A549 (cell line): ENCODE data around the gene MT1F. TPM values are rescaled to one million over a fixed set of nuclear protein-coding genes. Genes with fewer than 3 reads are reported as not detected.

Source experiments
- ATAC-seq, 2 experiments: fragments of 200-7000 bp in 1 of 2; fragments of >200 bp in 1 of 2; cut with Nextera tagmentation in 1 of 2; cut with Tn5 transposase in 1 of 2; 3 replicates each; pipeline versions ENCODE4 v1.8.0 to v1.9.1; 2018 to 2020; ENCODE audit warnings: mild to moderate bottlenecking in 1 of 2, moderate library complexity in 1 of 2
- CTCF ChIA-PET: fragments of 300-600 bp; sonication (Branson Sonifier 250); formaldehyde crosslinking; extraction: SDS; loops from one replicate; lab custom pipeline; 2021; ENCODE audit warnings: antibody characterized with exemption, inconsistent platforms; lab: Yijun Ruan, JAX
- POLR2A ChIA-PET: fragments of 350-600 bp; formaldehyde crosslinking; extraction: SDS; loops from one replicate; lab custom pipeline; 2021; ENCODE audit warnings: antibody characterized with exemption, inconsistent platforms; lab: Yijun Ruan, JAX
- DNase-seq, 2 experiments: peaks; one replicate each; pipeline versions ENCODE4 v3.0.0 to v3.0.0-alpha.2; 2011 to 2016; ENCODE audit warnings: low read depth in 1 of 2, low spot score in 1 of 2
- FAIRE-seq: peaks from 2 replicates; lab custom pipeline; 2011; peaks lifted over from hg19 to GRCh38; lab: Jason Lieb, UNC
- H3K27ac ChIP-seq, 2 experiments: fragments of >200 bp; sonication (Bioruptor Twin); formaldehyde crosslinking; 3 replicates each; pipeline ENCODE4 v1.5.1; 2016 to 2017
- H3K4me1 ChIP-seq: fragments of >200 bp; sonication (Bioruptor Twin); formaldehyde crosslinking; 3 replicates; pipeline ENCODE4 v1.6.1; 2016
- H3K4me2 ChIP-seq: fragments of >200 bp; sonication (Bioruptor Twin); formaldehyde crosslinking; 3 replicates; pipeline ENCODE4 v1.6.1; 2016
- H3K4me3 ChIP-seq: fragments of >200 bp; sonication (Bioruptor Twin); formaldehyde crosslinking; 3 replicates; pipeline ENCODE4 v1.5.1; 2016
- H3K9me3 ChIP-seq: fragments of >200 bp; sonication (Bioruptor Twin); formaldehyde crosslinking; 3 replicates; pipeline ENCODE4 v1.6.1; 2016
- BHLHE40 ChIP-seq: IDR thresholded peaks from 2 replicates; pipeline ENCODE4 v1.6.1; 2012; ENCODE audit warnings: low read depth, low read length, inconsistent platforms
- CBX8 ChIP-seq: fragments of 200-600 bp; sonication (generic); IDR thresholded peaks from 2 replicates; pipeline ENCODE4 v1.6.1; 2016
- CEBPB ChIP-seq, 2 experiments: fragments of >200 bp in 1 of 2; sonication (Bioruptor Twin) in 1 of 2; formaldehyde crosslinking in 1 of 2; IDR thresholded peaks; 2 replicates each; pipeline ENCODE4 v1.6.1; 2012 to 2016
- CHD2 ChIP-seq: fragments of 150-350 bp; IDR thresholded peaks from 2 replicates; pipeline ENCODE4 v1.6.1; 2014; ENCODE audit warnings: low read length; ENCODE audit not compliant: partially characterized antibody
- E2F6 ChIP-seq: IDR thresholded peaks from 2 replicates; pipeline ENCODE4 v1.6.1; 2012; ENCODE audit warnings: low read depth, borderline replicate concordance
- EHF ChIP-seq: fragments of 250-450 bp; sonication (Bioruptor Pico); IDR thresholded peaks from 2 replicates; pipeline ENCODE4 v1.5.0; 2020; ENCODE audit warnings: mild to moderate bottlenecking
- EHMT2 ChIP-seq: fragments of 200-600 bp; sonication (generic); IDR thresholded peaks from 2 replicates; pipeline ENCODE4 v1.6.1; 2016; ENCODE audit warnings: antibody characterized with exemption, low read depth, mild to moderate bottlenecking, moderate library complexity
- EP300 ChIP-seq, 2 experiments: fragments of >200 bp; sonication (Bioruptor Twin); formaldehyde crosslinking; IDR thresholded peaks; 2 replicates in 1 of 2; 3 replicates in 1 of 2; pipeline ENCODE4 v1.6.1; 2016 to 2017
- ESRRA ChIP-seq: fragments of 150-350 bp; IDR thresholded peaks from 2 replicates; pipeline ENCODE4 v1.6.1; 2014; ENCODE audit warnings: mild to moderate bottlenecking, low read length, borderline replicate concordance
- FOXS1 ChIP-seq: fragments of 250-450 bp; sonication (Bioruptor Pico); IDR thresholded peaks from 2 replicates; pipeline ENCODE4 v1.5.0; 2020; ENCODE audit warnings: mild to moderate bottlenecking, moderate library complexity
- HOXA7 ChIP-seq: fragments of 250-450 bp; sonication (Bioruptor Pico); IDR thresholded peaks from 2 replicates; pipeline ENCODE4 v1.5.0; 2020; ENCODE audit warnings: mild to moderate bottlenecking, moderate library complexity
- HOXB13 ChIP-seq: fragments of 250-450 bp; sonication (Bioruptor Pico); IDR thresholded peaks from 2 replicates; pipeline ENCODE4 v1.5.0; 2020; ENCODE audit warnings: low read depth, mild to moderate bottlenecking, moderate library complexity
- HOXB5 ChIP-seq: fragments of 250-450 bp; sonication (Bioruptor Pico); IDR thresholded peaks from 2 replicates; pipeline ENCODE4 v1.5.0; 2020; ENCODE audit warnings: mild to moderate bottlenecking, moderate library complexity
- JUN ChIP-seq, 2 experiments: fragments of >200 bp; sonication (Bioruptor Twin); formaldehyde crosslinking; IDR thresholded peaks; 2 replicates in 1 of 2; 3 replicates in 1 of 2; pipeline ENCODE4 v1.6.1; 2016 to 2017
- JUNB ChIP-seq: fragments of >200 bp; sonication (Bioruptor Twin); formaldehyde crosslinking; IDR thresholded peaks from 2 replicates; pipeline ENCODE4 v1.6.1; 2016
- KDM1A ChIP-seq: fragments of 200-600 bp; sonication (generic); IDR thresholded peaks from 2 replicates; pipeline ENCODE4 v1.6.1; 2016; ENCODE audit warnings: low read depth, mild to moderate bottlenecking
- MAZ ChIP-seq: fragments of 150-350 bp; IDR thresholded peaks from 2 replicates; pipeline ENCODE4 v1.6.1; 2014; ENCODE audit warnings: antibody characterized with exemption, low read depth, low read length, borderline replicate concordance
- NPAS2 ChIP-seq: fragments of 250-450 bp; sonication (Bioruptor Pico); IDR thresholded peaks from 2 replicates; pipeline ENCODE4 v1.8.0; 2022; ENCODE audit warnings: mild to moderate bottlenecking, moderate library complexity, borderline replicate concordance
- PBX3 ChIP-seq: IDR thresholded peaks from 2 replicates; pipeline ENCODE4 v1.6.1; 2012
- PHF8 ChIP-seq: fragments of 200-600 bp; sonication (generic); IDR thresholded peaks from 2 replicates; pipeline ENCODE4 v1.6.1; 2016; ENCODE audit warnings: low read depth, mild to moderate bottlenecking, antibody characterized with exemption, moderate library complexity, borderline replicate concordance
- POLR2A ChIP-seq: IDR thresholded peaks from 2 replicates; pipeline ENCODE4 v1.6.1; 2012; ENCODE audit warnings: mild to moderate bottlenecking, low read length
- RAD21 ChIP-seq, 2 experiments: fragments of >200 bp in 1 of 2; sonication (Bioruptor Twin) in 1 of 2; formaldehyde crosslinking in 1 of 2; IDR thresholded peaks in 1 of 2; conservative IDR thresholded peaks in 1 of 2; 2 replicates in 1 of 2; 3 replicates in 1 of 2; pipeline ENCODE4 v1.6.1; 2012 to 2018; ENCODE audit warnings: inconsistent platforms in 1 of 2
- RCOR1 ChIP-seq: fragments of 150-350 bp; IDR thresholded peaks from 2 replicates; pipeline ENCODE4 v1.6.1; 2014; ENCODE audit warnings: antibody characterized with exemption, low read length, low read depth
- SMC3 ChIP-seq: fragments of >200 bp; sonication (Bioruptor Twin); formaldehyde crosslinking; IDR thresholded peaks from 3 replicates; pipeline ENCODE4 v1.6.1; 2018; ENCODE audit warnings: inconsistent platforms
- TP53 ChIP-seq: fragments of 250-450 bp; sonication (Bioruptor Pico); IDR thresholded peaks from 2 replicates; pipeline ENCODE4 v1.5.0; 2021; ENCODE audit warnings: mild to moderate bottlenecking, moderate library complexity
- ZC3H11A ChIP-seq: fragments of 450-650 bp; IDR thresholded peaks from 2 replicates; pipeline ENCODE4 v1.6.1; 2014; ENCODE audit warnings: antibody characterized with exemption, mild to moderate bottlenecking
- ZFP36 ChIP-seq: fragments of 450-650 bp; IDR thresholded peaks from 2 replicates; pipeline ENCODE4 v1.6.1; 2014; ENCODE audit warnings: borderline replicate concordance; ENCODE audit not compliant: partially characterized antibody
- ZNF302 ChIP-seq: fragments of 250-450 bp; sonication (Bioruptor Pico); IDR thresholded peaks from 2 replicates; pipeline ENCODE4 v1.9.0; 2021; ENCODE audit warnings: inconsistent platforms, mild to moderate bottlenecking, moderate library complexity
- ZSCAN20 ChIP-seq: fragments of 250-450 bp; sonication (Bioruptor Pico); IDR thresholded peaks from 2 replicates; pipeline ENCODE4 v1.8.0; 2022; ENCODE audit warnings: mild to moderate bottlenecking, moderate library complexity
- WGBS: methylation state at CpG from one replicate; pipeline ENCODE4 v1.1.6; 2017; ENCODE audit errors: missing lambda C conversion rate; 5-methylcytosine and 5-hydroxymethylcytosine counted together
- polyA plus RNA-seq, 4 experiments: library from polyadenylated mRNA; depleted of rRNA in 3 of 4; stranded (reverse); fragments of >200 nt; fragmentation: RNase III in 1 of 4; extraction: RNeasy Plus Mini Kit Qiagen cat#74134 plus additional on column Dnase treatment in 1 of 4; gene quantifications; 2 replicates in 3 of 4; 3 replicates in 1 of 4; pipeline ENCODE4 v1.2.3, GENCODE V29; 2011 to 2017
- TF ChIP-seq, protein P1 (sequence below): fragments of 150-350 bp; IDR thresholded peaks from 2 replicates; pipeline ENCODE4 v1.6.1; 2014; ENCODE audit warnings: low read depth, mild to moderate bottlenecking, low read length
- TF ChIP-seq, protein P2 (sequence below): fragments of 200-600 bp; sonication (generic); IDR thresholded peaks from 2 replicates; pipeline ENCODE4 v1.6.1; 2016; ENCODE audit warnings: antibody characterized with exemption, mild to moderate bottlenecking, moderate library complexity
- TF ChIP-seq, protein P3 (sequence below): fragments of 450-650 bp; IDR thresholded peaks from 2 replicates; pipeline ENCODE4 v1.6.1; 2014; ENCODE audit warnings: antibody characterized with exemption
- TF ChIP-seq, protein P4 (sequence below): fragments of >200 bp; sonication (Bioruptor Twin); formaldehyde crosslinking; IDR thresholded peaks from 2 replicates; pipeline ENCODE4 v1.6.1; 2016

The MT1F gene
- polyA plus RNA-seq, 2 of the 4 experiments (the other 2 are of a cell fraction) = 4.1 to 11.3 TPM

GRCh38 chr16:56608043-56608875 lies 49.5 kb upstream of the MT1F start, which contains the start of gene MT2A:
TSS of gene MT2A (plus strand) at chr16:56608584. CDS start at chr16:56608656, 72 bp downstream.
- ChIA-PET POLR2A (interaction anchor here (0.5 to 10.8 kb wide), 21 partner anchors 10 to 206 kb away, joined by 3 to 185 read pairs (median 4); partner anchors contain the start of genes MT1F, MT1X, NUDT21 and OGFOD1), CTCF (interaction anchor here (0.7 to 19.7 kb wide), 9 partner anchors 10 to 181 kb away, joined by 3 to 340 read pairs (median 4); partner anchors contain the start of genes MT1A, MT1B and MT1F)
- H3K4me3 ChIP-seq = peak within 1 kb of the TSS; percentile 61
- DNase-seq = peak; percentile 92 to 97
- FAIRE-seq = no peak
- peak within 1 kb of the TSS; percentile 93 to 96 for H3K27ac ChIP-seq
- peak; percentile 67 to 83 for ATAC-seq
- 4% methylated on average over 53 of the region's 62 CpGs for WGBS
- no peaks in the 10 kb centered on the region for H3K9me3 ChIP-seq
- peaks cover 66% of the 10 kb centered on the region for H3K4me1 ChIP-seq
- peak within 1 kb of the TSS; percentile 81 for H3K4me2 ChIP-seq
- no peak for TF ChIP-seq ESRRA
- no peak for TF ChIP-seq ZSCAN20 (CRISPR knock-in tag)
- TF ChIP-seq JUN (IDR thresholded peaks at IDR 0.05) = peak; percentile 86 to 94
- TF ChIP-seq E2F6 = no peak; the same call in 1 of the 2 replicates
- 0 out of 2 replicates have a peak, but pooled peaks have one; percentile 14 for TF ChIP-seq HOXB13
- TF ChIP-seq EP300 (IDR thresholded peaks at IDR 0.05) = no peak; a peak in 1 of 5 replicates
- peak; percentile 31; the same call in 1 of the 2 replicates for TF ChIP-seq PBX3
- TF ChIP-seq ZNF302 (CRISPR knock-in tag) = no peak
- no peak for TF ChIP-seq BHLHE40
- no peak for TF ChIP-seq ZFP36
- TF ChIP-seq RAD21 (conservative IDR thresholded peaks at IDR 0.05 in 1 of 2, IDR thresholded peaks at IDR 0.05 in 1 of 2) = peak in 1 of 2 experiments; percentile 26; a peak in 1 of 5 replicates
- TF ChIP-seq, protein P1, sequence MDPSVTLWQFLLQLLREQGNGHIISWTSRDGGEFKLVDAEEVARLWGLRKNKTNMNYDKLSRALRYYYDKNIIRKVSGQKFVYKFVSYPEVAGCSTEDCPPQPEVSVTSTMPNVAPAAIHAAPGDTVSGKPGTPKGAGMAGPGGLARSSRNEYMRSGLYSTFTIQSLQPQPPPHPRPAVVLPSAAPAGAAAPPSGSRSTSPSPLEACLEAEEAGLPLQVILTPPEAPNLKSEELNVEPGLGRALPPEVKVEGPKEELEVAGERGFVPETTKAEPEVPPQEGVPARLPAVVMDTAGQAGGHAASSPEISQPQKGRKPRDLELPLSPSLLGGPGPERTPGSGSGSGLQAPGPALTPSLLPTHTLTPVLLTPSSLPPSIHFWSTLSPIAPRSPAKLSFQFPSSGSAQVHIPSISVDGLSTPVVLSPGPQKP = no peak
- no peak for TF ChIP-seq RCOR1
- no peak for TF ChIP-seq FOXS1 (CRISPR knock-in tag)
- TF ChIP-seq, protein P2, sequence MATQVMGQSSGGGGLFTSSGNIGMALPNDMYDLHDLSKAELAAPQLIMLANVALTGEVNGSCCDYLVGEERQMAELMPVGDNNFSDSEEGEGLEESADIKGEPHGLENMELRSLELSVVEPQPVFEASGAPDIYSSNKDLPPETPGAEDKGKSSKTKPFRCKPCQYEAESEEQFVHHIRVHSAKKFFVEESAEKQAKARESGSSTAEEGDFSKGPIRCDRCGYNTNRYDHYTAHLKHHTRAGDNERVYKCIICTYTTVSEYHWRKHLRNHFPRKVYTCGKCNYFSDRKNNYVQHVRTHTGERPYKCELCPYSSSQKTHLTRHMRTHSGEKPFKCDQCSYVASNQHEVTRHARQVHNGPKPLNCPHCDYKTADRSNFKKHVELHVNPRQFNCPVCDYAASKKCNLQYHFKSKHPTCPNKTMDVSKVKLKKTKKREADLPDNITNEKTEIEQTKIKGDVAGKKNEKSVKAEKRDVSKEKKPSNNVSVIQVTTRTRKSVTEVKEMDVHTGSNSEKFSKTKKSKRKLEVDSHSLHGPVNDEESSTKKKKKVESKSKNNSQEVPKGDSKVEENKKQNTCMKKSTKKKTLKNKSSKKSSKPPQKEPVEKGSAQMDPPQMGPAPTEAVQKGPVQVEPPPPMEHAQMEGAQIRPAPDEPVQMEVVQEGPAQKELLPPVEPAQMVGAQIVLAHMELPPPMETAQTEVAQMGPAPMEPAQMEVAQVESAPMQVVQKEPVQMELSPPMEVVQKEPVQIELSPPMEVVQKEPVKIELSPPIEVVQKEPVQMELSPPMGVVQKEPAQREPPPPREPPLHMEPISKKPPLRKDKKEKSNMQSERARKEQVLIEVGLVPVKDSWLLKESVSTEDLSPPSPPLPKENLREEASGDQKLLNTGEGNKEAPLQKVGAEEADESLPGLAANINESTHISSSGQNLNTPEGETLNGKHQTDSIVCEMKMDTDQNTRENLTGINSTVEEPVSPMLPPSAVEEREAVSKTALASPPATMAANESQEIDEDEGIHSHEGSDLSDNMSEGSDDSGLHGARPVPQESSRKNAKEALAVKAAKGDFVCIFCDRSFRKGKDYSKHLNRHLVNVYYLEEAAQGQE = no peak
- TF ChIP-seq EHMT2 = no peak
- no peak for TF ChIP-seq NPAS2 (CRISPR knock-in tag)
- no peak for TF ChIP-seq ZC3H11A
- TF ChIP-seq JUNB = peak; percentile 35; the same call in 1 of the 2 replicates
- TF ChIP-seq MAZ = no peak
- TF ChIP-seq CBX8 = no peak
- TF ChIP-seq HOXA7 (CRISPR knock-in tag) = no peak; the same call in 1 of the 2 replicates
- TF ChIP-seq CHD2 = no peak
- no peak for TF ChIP-seq EHF (CRISPR knock-in tag)
- no peak for TF ChIP-seq PHF8
- peak; percentile 66 for TF ChIP-seq POLR2A
- TF ChIP-seq TP53 = no peak
- TF ChIP-seq, protein P3, sequence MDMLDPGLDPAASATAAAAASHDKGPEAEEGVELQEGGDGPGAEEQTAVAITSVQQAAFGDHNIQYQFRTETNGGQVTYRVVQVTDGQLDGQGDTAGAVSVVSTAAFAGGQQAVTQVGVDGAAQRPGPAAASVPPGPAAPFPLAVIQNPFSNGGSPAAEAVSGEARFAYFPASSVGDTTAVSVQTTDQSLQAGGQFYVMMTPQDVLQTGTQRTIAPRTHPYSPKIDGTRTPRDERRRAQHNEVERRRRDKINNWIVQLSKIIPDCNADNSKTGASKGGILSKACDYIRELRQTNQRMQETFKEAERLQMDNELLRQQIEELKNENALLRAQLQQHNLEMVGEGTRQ = no peak
- TF ChIP-seq KDM1A = 0 out of 2 replicates have a peak, but pooled peaks have one; percentile 5
- TF ChIP-seq, protein P4, sequence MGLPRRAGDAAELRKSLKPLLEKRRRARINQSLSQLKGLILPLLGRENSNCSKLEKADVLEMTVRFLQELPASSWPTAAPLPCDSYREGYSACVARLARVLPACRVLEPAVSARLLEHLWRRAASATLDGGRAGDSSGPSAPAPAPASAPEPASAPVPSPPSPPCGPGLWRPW = no peak
- no peak for TF ChIP-seq SMC3
- TF ChIP-seq CEBPB (IDR thresholded peaks at IDR 0.05) = no peak
- TF ChIP-seq HOXB5 (CRISPR knock-in tag) = no peak
